ENCODE measurements around the gene DNAH1.

DNAH1 gene

DNA sequence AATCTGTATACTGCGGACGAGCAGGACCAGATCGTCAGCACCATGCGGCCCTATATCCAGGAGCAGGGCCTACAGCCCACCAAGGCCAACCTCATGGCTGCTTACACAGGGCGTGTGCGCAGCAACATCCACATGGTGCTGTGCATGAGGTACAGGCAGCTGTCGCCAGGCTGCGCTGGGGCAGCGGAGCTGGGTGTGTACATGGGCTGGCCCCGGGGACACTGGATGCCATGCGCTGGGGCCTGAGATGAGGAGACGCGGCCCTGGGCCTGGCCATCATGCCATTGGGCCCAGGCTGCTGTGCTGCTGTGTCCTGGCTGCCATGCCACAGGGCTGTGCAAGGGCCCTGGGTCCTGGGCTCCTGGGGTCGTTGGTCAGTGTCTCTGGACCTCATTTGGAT, 67.3 kb downstream of the DNAH1 start:
- Histone ChIP-seq H3K9ac (ENCODE audit: low read length) (no peak overlapping the region), H3K36me3 (ENCODE audit: control insufficient read depth, insufficient read depth, low read length) (no peaks in the 10 kb centered on the region), H3K79me1 (ENCODE audit: low read length) (no peaks in the 10 kb centered on the region), H2BK120ac (ENCODE audit: low read depth, low read length) (no peak overlapping the region), H3K18ac (ENCODE audit: low read length) (no peak overlapping the region), H4K8ac (ENCODE audit: low read depth, low read length) (no peak overlapping the region), H3K56ac (ENCODE audit: low read length) (no peak overlapping the region), H3K4ac (ENCODE audit: low read depth, low read length) (no peak overlapping the region), H3K4me3 (ENCODE audit: low read length) (no peak overlapping the region), H3K4me2 (ENCODE audit: low read length) (no peak overlapping the region), H2BK5ac (ENCODE audit: low read length) (no peak overlapping the region), H4K5ac (ENCODE audit: low read length) (no peak overlapping the region), H2AK5ac (ENCODE audit: low read length) (no peak overlapping the region), H3K27me3 (ENCODE audit: insufficient read depth, low read length, poor library complexity) (no peaks in the 10 kb centered on the region), H3K4me1 (ENCODE audit: control insufficient read depth, low read depth, low read length) (no peaks in the 10 kb centered on the region), H3K23ac (ENCODE audit: low read length) (no peak overlapping the region), H2BK15ac (replicated peaks; ENCODE audit: low read depth) (no peak overlapping the region), H3K27ac (ENCODE audit: low read depth, low read length) (no peak overlapping the region), H3K79me2 (ENCODE audit: control insufficient read depth, insufficient read depth, low read length) (no peaks in the 10 kb centered on the region)
- no peak for DNase-seq
- WGBS (ENCODE audit: extremely low coverage, insufficient coverage, low lambda C conversion rate) = no CpG with 5 or more reads among the region's 14 CpGs

DNA sequence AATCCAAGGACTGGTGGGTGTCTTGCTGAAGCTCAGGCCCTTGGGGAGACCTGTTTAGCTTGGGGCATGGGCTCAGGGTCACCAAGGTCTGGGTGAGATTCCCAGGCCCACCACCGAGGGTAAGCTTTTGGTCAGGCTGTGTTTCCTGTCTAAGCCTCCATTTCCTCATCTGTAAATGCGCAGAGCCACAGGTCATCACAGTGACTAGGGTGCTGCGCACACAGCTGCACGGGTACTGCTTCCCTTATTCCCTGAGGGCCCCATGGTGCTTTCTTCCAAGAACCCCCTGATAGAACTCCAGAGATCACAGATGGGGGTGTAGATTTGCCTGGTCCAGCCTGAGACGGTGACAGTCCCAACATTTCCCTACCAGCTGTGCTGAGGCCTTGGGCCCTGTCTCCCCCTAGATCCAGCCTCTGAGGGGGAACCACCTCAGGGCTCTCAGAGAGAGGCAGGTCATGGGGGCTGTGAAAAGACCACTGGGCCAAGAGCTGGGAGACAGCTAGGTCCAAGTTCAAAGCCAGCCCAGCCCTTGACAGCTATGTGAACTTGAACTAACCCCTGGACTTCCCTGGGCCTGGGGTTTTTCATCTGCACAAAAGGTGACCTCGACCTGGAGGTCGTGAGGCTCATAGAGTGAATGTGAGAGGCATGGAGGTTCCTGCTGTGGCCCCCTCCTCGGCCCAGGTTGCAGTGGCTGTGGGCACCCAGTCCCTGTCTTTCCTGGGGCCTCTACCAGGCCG, 68.1 kb downstream of the DNAH1 start:
- Histone ChIP-seq H3K4me1 (ENCODE audit: control insufficient read depth, low read depth, low read length) (no peaks in the 10 kb centered on the region), H3K27me3 (ENCODE audit: insufficient read depth, low read length, poor library complexity) (no peaks in the 10 kb centered on the region), H2BK5ac (ENCODE audit: low read length) (no peak overlapping the region), H2BK15ac (replicated peaks; ENCODE audit: low read depth) (no peak overlapping the region), H3K4ac (ENCODE audit: low read depth, low read length) (no peak overlapping the region), H3K79me2 (ENCODE audit: control insufficient read depth, insufficient read depth, low read length) (no peaks in the 10 kb centered on the region), H3K4me3 (ENCODE audit: low read length) (no peak overlapping the region), H3K18ac (ENCODE audit: low read length) (no peak overlapping the region), H4K5ac (ENCODE audit: low read length) (no peak overlapping the region), H3K23ac (ENCODE audit: low read length) (no peak overlapping the region), H3K9ac (ENCODE audit: low read length) (no peak overlapping the region), H3K79me1 (ENCODE audit: low read length) (no peaks in the 10 kb centered on the region), H4K8ac (ENCODE audit: low read depth, low read length) (no peak overlapping the region), H2BK120ac (ENCODE audit: low read depth, low read length) (no peak overlapping the region), H3K27ac (ENCODE audit: low read depth, low read length) (no peak overlapping the region), H3K36me3 (ENCODE audit: control insufficient read depth, insufficient read depth, low read length) (no peaks in the 10 kb centered on the region), H2AK5ac (ENCODE audit: low read length) (no peak overlapping the region), H3K4me2 (ENCODE audit: low read length) (no peak overlapping the region), H3K56ac (ENCODE audit: low read length) (peak overlapping the region; percentile 2)
- WGBS (ENCODE audit: extremely low coverage, insufficient coverage, low lambda C conversion rate) = no CpG with 5 or more reads among the region's 9 CpGs
- DNase-seq = no peak

DNA sequence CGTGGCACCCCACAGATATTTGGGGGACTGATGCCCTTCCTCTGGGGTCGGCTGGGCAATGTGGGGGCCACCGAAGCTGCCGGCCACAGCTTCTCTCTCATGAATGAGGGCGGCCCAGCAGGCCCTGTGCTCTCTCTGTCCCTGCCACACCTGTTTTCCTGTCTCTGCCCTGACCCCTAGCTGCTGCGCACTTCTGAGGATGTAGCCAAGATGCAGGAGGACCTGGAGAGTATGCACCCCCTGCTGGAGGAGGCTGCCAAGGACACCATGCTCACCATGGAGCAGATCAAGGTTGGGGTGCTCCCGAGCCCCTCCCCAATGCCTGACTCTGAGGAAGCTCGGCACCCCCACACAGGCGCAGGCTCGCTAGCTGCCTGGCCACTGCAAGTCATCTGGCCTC, 69.0 kb downstream of the DNAH1 start:
- peak; percentile 94 for DNase-seq
- H3K79me2 ChIP-seq (ENCODE audit: control insufficient read depth, insufficient read depth, low read length) = no peaks in the 10 kb centered on the region

DNA sequence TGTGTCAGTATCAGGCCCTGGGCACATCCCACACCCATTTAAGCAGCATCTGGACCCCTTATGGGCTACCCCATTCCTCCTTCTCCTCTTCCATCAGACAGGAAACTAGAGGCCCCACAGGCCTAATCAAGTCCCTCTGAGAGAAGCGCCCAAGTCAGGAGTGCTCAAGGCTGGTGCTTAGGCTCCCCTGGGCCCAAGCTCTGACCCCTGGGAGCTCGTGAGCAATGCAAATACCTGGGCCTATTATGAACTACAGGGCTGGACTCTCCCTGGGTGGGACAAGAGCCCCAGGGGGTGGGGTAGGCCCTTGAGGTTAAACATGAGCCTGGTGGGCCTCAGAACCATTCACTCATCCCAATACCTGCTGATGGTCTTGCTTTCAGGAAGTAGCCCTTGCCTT, 71.4 kb downstream of the DNAH1 start:
- Histone ChIP-seq H3K18ac (ENCODE audit: low read length) (no peak overlapping the region), H3K36me3 (ENCODE audit: control insufficient read depth, insufficient read depth, low read length) (no peaks in the 10 kb centered on the region), H3K9ac (ENCODE audit: low read length) (no peak overlapping the region), H3K4me3 (ENCODE audit: low read length) (no peak overlapping the region), H3K56ac (ENCODE audit: low read length) (no peak overlapping the region), H2AK5ac (ENCODE audit: low read length) (no peak overlapping the region), H3K23ac (ENCODE audit: low read length) (no peak overlapping the region), H4K5ac (ENCODE audit: low read length) (no peak overlapping the region), H3K4ac (ENCODE audit: low read depth, low read length) (no peak overlapping the region), H2BK15ac (replicated peaks; ENCODE audit: low read depth) (no peak overlapping the region), H4K8ac (ENCODE audit: low read depth, low read length) (no peak overlapping the region), H2BK5ac (ENCODE audit: low read length) (no peak overlapping the region), H3K27ac (ENCODE audit: low read depth, low read length) (no peak overlapping the region), H3K4me2 (ENCODE audit: low read length) (no peak overlapping the region), H3K79me2 (ENCODE audit: control insufficient read depth, insufficient read depth, low read length) (no peaks in the 10 kb centered on the region), H3K79me1 (ENCODE audit: low read length) (no peaks in the 10 kb centered on the region), H2BK120ac (ENCODE audit: low read depth, low read length) (no peak overlapping the region), H3K27me3 (ENCODE audit: insufficient read depth, low read length, poor library complexity) (no peaks in the 10 kb centered on the region), H3K4me1 (ENCODE audit: control insufficient read depth, low read depth, low read length) (no peaks in the 10 kb centered on the region)
- DNase-seq = no peak
- WGBS (ENCODE audit: extremely low coverage, insufficient coverage, low lambda C conversion rate) = no CpG with 5 or more reads among the region's 2 CpGs

More for the DNA sequence above, 69.0 kb downstream of the DNAH1 start:
- Histone ChIP-seq H3K23ac (ENCODE audit: low read length) (no peak overlapping the region), H3K18ac (ENCODE audit: low read length) (no peak overlapping the region), H3K56ac (ENCODE audit: low read length) (no peak overlapping the region), H3K27ac (ENCODE audit: low read depth, low read length) (no peak overlapping the region), H3K36me3 (ENCODE audit: control insufficient read depth, insufficient read depth, low read length) (no peaks in the 10 kb centered on the region), H4K8ac (ENCODE audit: low read depth, low read length) (no peak overlapping the region), H3K4me2 (ENCODE audit: low read length) (no peak overlapping the region), H2BK5ac (ENCODE audit: low read length) (no peak overlapping the region), H3K79me1 (ENCODE audit: low read length) (no peaks in the 10 kb centered on the region), H2BK15ac (replicated peaks; ENCODE audit: low read depth) (no peak overlapping the region), H4K5ac (ENCODE audit: low read length) (no peak overlapping the region), H3K4ac (ENCODE audit: low read depth, low read length) (no peak overlapping the region), H3K4me1 (ENCODE audit: control insufficient read depth, low read depth, low read length) (no peaks in the 10 kb centered on the region), H2AK5ac (ENCODE audit: low read length) (no peak overlapping the region), H3K4me3 (ENCODE audit: low read length) (no peak overlapping the region), H3K27me3 (ENCODE audit: insufficient read depth, low read length, poor library complexity) (no peaks in the 10 kb centered on the region), H2BK120ac (ENCODE audit: low read depth, low read length) (no peak overlapping the region), H3K9ac (ENCODE audit: low read length) (no peak overlapping the region)
- WGBS (ENCODE audit: extremely low coverage, insufficient coverage, low lambda C conversion rate) = no CpG with 5 or more reads among the region's 10 CpGs

DNA sequence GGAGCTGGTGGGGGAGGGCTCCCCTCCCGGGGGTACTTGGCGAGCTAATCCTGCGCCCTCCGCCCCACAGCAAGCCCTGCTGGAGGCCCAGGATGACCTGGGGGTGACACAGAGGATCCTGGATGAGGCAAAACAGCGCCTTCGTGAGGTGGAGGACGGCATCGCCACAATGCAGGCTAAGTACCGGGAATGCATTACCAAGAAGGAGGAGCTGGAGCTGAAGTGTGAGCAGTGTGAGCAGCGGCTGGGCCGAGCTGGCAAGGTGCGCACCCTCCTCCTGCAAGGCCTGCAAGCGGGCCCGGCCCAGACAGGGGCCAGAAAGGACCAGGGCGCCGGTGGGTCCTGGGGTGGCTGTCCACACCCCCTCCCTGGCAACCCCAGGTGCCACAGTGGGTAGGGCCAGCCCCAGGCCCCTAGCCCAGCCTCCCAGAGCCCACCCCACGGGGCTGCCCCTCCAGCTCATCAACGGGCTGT, 72.3 kb downstream of the DNAH1 start:
- Histone ChIP-seq H2BK5ac (ENCODE audit: low read length) (no peak overlapping the region), H4K5ac (ENCODE audit: low read length) (no peak overlapping the region), H3K4me1 (ENCODE audit: control insufficient read depth, low read depth, low read length) (no peaks in the 10 kb centered on the region), H4K8ac (ENCODE audit: low read depth, low read length) (no peak overlapping the region), H3K36me3 (ENCODE audit: control insufficient read depth, insufficient read depth, low read length) (no peaks in the 10 kb centered on the region), H2AK5ac (ENCODE audit: low read length) (no peak overlapping the region), H3K79me1 (ENCODE audit: low read length) (no peaks in the 10 kb centered on the region), H3K56ac (ENCODE audit: low read length) (no peak overlapping the region), H2BK120ac (ENCODE audit: low read depth, low read length) (no peak overlapping the region), H3K4me3 (ENCODE audit: low read length) (no peak overlapping the region), H3K4me2 (ENCODE audit: low read length) (no peak overlapping the region), H3K23ac (ENCODE audit: low read length) (no peak overlapping the region), H3K18ac (ENCODE audit: low read length) (no peak overlapping the region), H3K9ac (ENCODE audit: low read length) (no peak overlapping the region), H2BK15ac (replicated peaks; ENCODE audit: low read depth) (no peak overlapping the region), H3K27me3 (ENCODE audit: insufficient read depth, low read length, poor library complexity) (no peaks in the 10 kb centered on the region), H3K79me2 (ENCODE audit: control insufficient read depth, insufficient read depth, low read length) (no peaks in the 10 kb centered on the region), H3K4ac (ENCODE audit: low read depth, low read length) (no peak overlapping the region), H3K27ac (ENCODE audit: low read depth, low read length) (no peak overlapping the region)
- DNase-seq = peak; percentile 47
- WGBS (ENCODE audit: extremely low coverage, insufficient coverage, low lambda C conversion rate) = no CpG with 5 or more reads among the region's 18 CpGs

DNA sequence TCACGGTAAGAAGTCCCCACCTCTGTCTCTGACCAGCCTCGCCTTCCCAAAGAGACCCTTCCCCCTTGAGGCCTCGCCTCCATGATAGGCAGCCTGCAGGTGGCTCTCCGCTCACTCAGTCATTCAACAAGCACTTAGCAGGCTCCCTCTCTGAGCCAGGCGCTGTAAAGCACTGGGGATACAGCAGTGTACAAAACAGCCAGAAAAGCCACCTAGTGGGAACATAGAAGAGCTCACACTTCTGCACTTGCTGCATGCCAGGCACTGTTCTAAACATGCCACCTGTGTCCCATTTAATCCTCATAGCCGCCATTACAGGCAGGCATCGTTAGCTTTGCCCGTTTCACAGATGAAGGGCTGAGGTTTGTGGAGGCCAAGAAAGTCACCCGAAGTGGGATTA, 72.8 kb downstream of the DNAH1 start:
- H3K4me2 ChIP-seq (ENCODE audit: low read length) = no peak overlapping the region
- WGBS (ENCODE audit: extremely low coverage, insufficient coverage, low lambda C conversion rate) = no CpG with 5 or more reads among the region's 9 CpGs
- no peak overlapping the region for H3K56ac ChIP-seq (ENCODE audit: low read length)
- H2BK120ac ChIP-seq (ENCODE audit: low read depth, low read length) = no peak overlapping the region
- H3K23ac ChIP-seq (ENCODE audit: low read length) = no peak overlapping the region
- DNase-seq = peak; percentile 16
- no peak overlapping the region for H4K5ac ChIP-seq (ENCODE audit: low read length)
- H3K18ac ChIP-seq (ENCODE audit: low read length) = no peak overlapping the region
- no peak overlapping the region for H2BK5ac ChIP-seq (ENCODE audit: low read length)
- H3K36me3 ChIP-seq (ENCODE audit: control insufficient read depth, insufficient read depth, low read length) = no peaks in the 10 kb centered on the region
- no peak overlapping the region for H3K9ac ChIP-seq (ENCODE audit: low read length)
- no peak overlapping the region for H2AK5ac ChIP-seq (ENCODE audit: low read length)
- no peaks in the 10 kb centered on the region for H3K79me1 ChIP-seq (ENCODE audit: low read length)
- H3K79me2 ChIP-seq (ENCODE audit: control insufficient read depth, insufficient read depth, low read length) = no peaks in the 10 kb centered on the region
- no peaks in the 10 kb centered on the region for H3K27me3 ChIP-seq (ENCODE audit: insufficient read depth, low read length, poor library complexity)
- no peak overlapping the region for H3K27ac ChIP-seq (ENCODE audit: low read depth, low read length)
- H3K4ac ChIP-seq (ENCODE audit: low read depth, low read length) = no peak overlapping the region
- H3K4me3 ChIP-seq (ENCODE audit: low read length) = no peak overlapping the region
- no peaks in the 10 kb centered on the region for H3K4me1 ChIP-seq (ENCODE audit: control insufficient read depth, low read depth, low read length)
- H4K8ac ChIP-seq (ENCODE audit: low read depth, low read length) = no peak overlapping the region
- no peak overlapping the region for H2BK15ac ChIP-seq (replicated peaks; ENCODE audit: low read depth)
